Measurements from ENCODE around the gene REEP1. TPM values are rescaled to one million over a fixed set of nuclear protein-coding genes. Genes with fewer than 3 reads are reported as not detected.

The REEP1 gene
- total and polyA plus RNA-seq, 8 donors = 2.9 to 29.9 (median 6.4) TPM; not detected in 1

- TF ChIP-seq POLR2A (IDR thresholded peaks at IDR 0.05) = no peak
- TF ChIP-seq POLR2AphosphoS5 (IDR thresholded peaks at IDR 0.05) = no peak
- intact Hi-C loops (cut with DNase I; ENCODE audit: low total_unique reads) = no loop called here
- Histone ChIP-seq H3K27ac (no peak overlapping the region), H3K4me1 (peaks cover 0 to 6% (median 2%) of the 10 kb centered on the region in 4 donors), H3K36me3 (no peaks in the 10 kb centered on the region), H3K27me3 (no peaks in the 10 kb centered on the region), H3K9me3 (no peaks in the 10 kb centered on the region), H3K4me3 (no peak overlapping the region)
- 75 to 88% (median 79%) methylated on average over 11 to 12 of the region's 12 CpGs for WGBS, 5 donors
- DNase-seq = no peak
Measured at GRCh38 chr2:86235196-86235980, 102.0 kb downstream of the REEP1 start.

- no peaks in the 10 kb centered on the region for H3K36me3 ChIP-seq
- H3K4me3 ChIP-seq = no peak overlapping the region
- DNase-seq = no peak
- 57 to 72% (median 69%) methylated on average over 3 of the region's 3 CpGs for WGBS, 5 donors
- TF ChIP-seq EP300 (IDR thresholded peaks at IDR 0.05) = no peak
- no peak for TF ChIP-seq CTCF (IDR thresholded peaks at IDR 0.05)
- H3K27me3 ChIP-seq = no peaks in the 10 kb centered on the region
- intact Hi-C loops (cut with DNase I; ENCODE audit: low total_unique reads) = no loop called here
- H3K4me1 ChIP-seq = peaks cover 0 to 6% (median 2%) of the 10 kb centered on the region in 4 donors
- no peaks in the 10 kb centered on the region for H3K9me3 ChIP-seq
- H3K27ac ChIP-seq = peak overlapping the region in 1 of 5 donors; percentile 55
Measured at GRCh38 chr2:86234563-86235131, 102.8 kb downstream of the REEP1 start.

DNA sequence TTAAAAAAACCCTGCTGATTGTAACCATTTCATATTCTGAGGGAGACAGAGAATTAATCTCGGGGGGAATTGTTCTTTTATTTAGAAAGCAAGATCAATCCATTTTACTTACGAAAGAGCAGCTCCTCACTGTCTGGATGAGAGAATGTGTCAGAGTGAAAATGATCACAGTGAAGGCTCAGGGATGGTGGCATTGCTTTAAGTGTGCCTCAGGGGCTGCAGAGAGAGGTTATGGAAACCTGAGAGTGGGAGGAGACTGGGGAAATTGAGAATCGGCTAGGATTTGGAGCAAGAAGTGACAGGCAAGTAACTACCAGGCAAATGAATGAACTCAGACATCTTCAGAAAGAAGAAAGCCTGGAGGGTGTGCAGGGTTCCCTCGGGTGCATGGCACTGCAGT lies 104.0 kb downstream of the REEP1 start:
- intact Hi-C loops (cut with DNase I; ENCODE audit: low total_unique reads) = no loop called here
- no peaks in the 10 kb centered on the region for H3K9me3 ChIP-seq

DNA sequence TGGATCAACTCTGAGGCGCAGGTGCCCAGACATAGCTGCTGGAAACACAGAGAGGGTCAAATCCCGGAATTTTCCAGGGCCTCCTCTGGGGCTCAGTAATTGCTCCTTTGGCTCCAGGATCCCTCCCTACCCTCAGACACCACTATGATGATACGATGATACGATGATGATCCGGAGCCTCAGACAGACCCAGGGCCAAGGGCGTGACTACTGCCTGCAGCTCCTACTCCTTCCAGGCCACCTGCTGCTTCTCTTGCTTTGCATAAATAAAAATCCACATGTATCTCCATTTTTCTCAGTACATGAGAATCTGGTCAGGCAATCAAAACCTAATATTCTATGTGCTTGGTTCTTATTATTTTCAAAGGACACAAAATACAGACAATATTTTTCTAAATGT lies 104.5 kb downstream of the REEP1 start:
- Histone ChIP-seq H3K4me3 (no peak overlapping the region), H3K9me3 (no peaks in the 10 kb centered on the region), H3K36me3 (no peaks in the 10 kb centered on the region), H3K27ac (no peak overlapping the region), H3K27me3 (no peaks in the 10 kb centered on the region), H3K4me1 (peaks cover 0 to 6% (median 2%) of the 10 kb centered on the region in 4 donors)
- 87 to 95% (median 90%) methylated on average over 6 of the region's 6 CpGs for WGBS, 5 donors
- no peak for DNase-seq
- intact Hi-C loops (cut with DNase I; ENCODE audit: low total_unique reads) = no loop called here
- TF ChIP-seq POLR2A (IDR thresholded peaks at IDR 0.05) (no peak), CTCF (IDR thresholded peaks at IDR 0.05) (no peak), POLR2AphosphoS5 (IDR thresholded peaks at IDR 0.05) (no peak), EP300 (IDR thresholded peaks at IDR 0.05) (no peak)

More for the DNA sequence above, 104.0 kb downstream of the REEP1 start:
- Histone ChIP-seq H3K27me3 (no peaks in the 10 kb centered on the region), H3K4me3 (no peak overlapping the region), H3K36me3 (no peaks in the 10 kb centered on the region), H3K27ac (no peak overlapping the region), H3K4me1 (peaks cover 0 to 6% (median 2%) of the 10 kb centered on the region in 4 donors)
- TF ChIP-seq POLR2A (IDR thresholded peaks at IDR 0.05) (no peak), POLR2AphosphoS5 (IDR thresholded peaks at IDR 0.05) (no peak), EP300 (IDR thresholded peaks at IDR 0.05) (no peak), CTCF (IDR thresholded peaks at IDR 0.05) (no peak)
- DNase-seq = no peak
- WGBS, 5 donors = 55 to 68% (median 67%) methylated on average over 4 of the region's 4 CpGs

GRCh38 chr2:86232373-86232784 lies 105.0 kb downstream of the REEP1 start:
- Histone ChIP-seq H3K9me3 (no peaks in the 10 kb centered on the region), H3K27ac (no peak overlapping the region), H3K4me1 (peaks cover 0 to 6% (median 2%) of the 10 kb centered on the region in 4 donors), H3K36me3 (no peaks in the 10 kb centered on the region), H3K4me3 (no peak overlapping the region), H3K27me3 (no peaks in the 10 kb centered on the region)
- no peak for TF ChIP-seq POLR2A (IDR thresholded peaks at IDR 0.05)
- no peak for TF ChIP-seq EP300 (IDR thresholded peaks at IDR 0.05)
- TF ChIP-seq POLR2AphosphoS5 (IDR thresholded peaks at IDR 0.05) = no peak
- no peak for TF ChIP-seq CTCF (IDR thresholded peaks at IDR 0.05)
- 81 to 96% (median 86%) methylated on average over 5 to 15 of the region's 15 CpGs for WGBS, 5 donors
- intact Hi-C loops (cut with DNase I; ENCODE audit: low total_unique reads) = no loop called here
- no peak for DNase-seq
